Esophagus mucosa (tissue), 1 donor: ENCODE results near the gene DNAAF2. TPM values are rescaled to one million over a fixed set of nuclear protein-coding genes. Genes with fewer than 3 reads are reported as not detected.
"Not testable (repeated sequence)": the region's sequence is repeated elsewhere in the genome, so short reads cannot be mapped to it uniquely, and the experiment has no call there.

ENCODE experiments used
- ATAC-seq: fragments of 200-7000 bp; cut with Tn5 transposase; one replicate; pipeline ENCODE4 v1.9.1; 2020
- total RNA-seq: library from RNA; stranded (reverse); gene quantifications from one replicate; pipeline ENCODE4 v1.2.4, GENCODE V29; 2023
- donor health status: DM: yes; HTN: yes; CAD: no.

The DNAAF2 gene
- total RNA-seq, 1 donor from 2014 or later = 5.7 TPM

- peak; percentile 98 for ATAC-seq
These were observed 14.6 kb downstream of the DNAAF2 start, which contains the start of the genes MGAT2 and RPL36AL for GRCh38 chr14:49620182-49621113. TSS of gene MGAT2 (plus strand) at chr14:49620799. CDS start at chr14:49621269, 470 bp downstream. TSS of gene RPL36AL (minus strand) at chr14:49620626. CDS start at chr14:49619104, 1,522 bp downstream.

- no peak for ATAC-seq
These were observed 15.3 kb downstream of the DNAAF2 start for GRCh38 chr14:49619730-49620129.

- ATAC-seq = not testable (repeated sequence)
These were observed 15.8 kb downstream of the DNAAF2 start for GRCh38 chr14:49619273-49619672.

- ATAC-seq = no peak
These were observed 17.1 kb downstream of the DNAAF2 start for GRCh38 chr14:49617852-49618519.

GRCh38 chr14:49615776-49616175, 19.3 kb downstream of the DNAAF2 start:
- no peak for ATAC-seq

GRCh38 chr14:49614196-49614595, 20.8 kb downstream of the DNAAF2 start:
- ATAC-seq = no peak

- ATAC-seq = no peak
These were observed 22.4 kb downstream of the DNAAF2 start for GRCh38 chr14:49612671-49613070.

- ATAC-seq = no peak
These were observed 22.8 kb downstream of the DNAAF2 start for GRCh38 chr14:49612251-49612650.

GRCh38 chr14:49607583-49607982, 27.5 kb downstream of the DNAAF2 start:
- no peak for ATAC-seq

GRCh38 chr14:49598485-49599300, 36.4 kb downstream of the DNAAF2 start, which contains the start of gene LRR1:
TSS of gene LRR1 (plus strand) at chr14:49598940. CDS start at chr14:49599021, 81 bp downstream.
- ATAC-seq = peak; percentile 90

- peak; percentile 26 for ATAC-seq
These were observed 36.9 kb downstream of the DNAAF2 start for GRCh38 chr14:49598189-49598484.

- ATAC-seq = no peak
These were observed 40.5 kb downstream of the DNAAF2 start for GRCh38 chr14:49594347-49595091.

- no peak for ATAC-seq
These were observed 42.0 kb downstream of the DNAAF2 start for GRCh38 chr14:49593016-49593415.

GRCh38 chr14:49589387-49589786, 45.7 kb downstream of the DNAAF2 start:
- ATAC-seq = no peak

- ATAC-seq = peak; percentile 48
These were observed 48.2 kb downstream of the DNAAF2 start for GRCh38 chr14:49586673-49587460.

GRCh38 chr14:49585803-49586672, 49.0 kb downstream of the DNAAF2 start, which contains the start of gene RPS29:
TSS of gene RPS29 (minus strand) at chr14:49586380. CDS start at chr14:49586346, 34 bp downstream.
- peak; percentile 98 for ATAC-seq

- ATAC-seq = not testable (repeated sequence)
These were observed 49.9 kb downstream of the DNAAF2 start for GRCh38 chr14:49584981-49585640.

GRCh38 chr14:49584058-49584457, 51.0 kb downstream of the DNAAF2 start:
- ATAC-seq = no peak

GRCh38 chr14:49583629-49584028, 51.4 kb downstream of the DNAAF2 start:
- no peak for ATAC-seq
